ELF-1 (cell line): ENCODE results near the gene NPB.

ENCODE experiments used
- DNase-seq: peaks from one replicate; pipeline ENCODE4 v3.0.0-alpha.2; 2016; ENCODE audit warnings: low read depth, low spot score

The NPB gene

DNA sequence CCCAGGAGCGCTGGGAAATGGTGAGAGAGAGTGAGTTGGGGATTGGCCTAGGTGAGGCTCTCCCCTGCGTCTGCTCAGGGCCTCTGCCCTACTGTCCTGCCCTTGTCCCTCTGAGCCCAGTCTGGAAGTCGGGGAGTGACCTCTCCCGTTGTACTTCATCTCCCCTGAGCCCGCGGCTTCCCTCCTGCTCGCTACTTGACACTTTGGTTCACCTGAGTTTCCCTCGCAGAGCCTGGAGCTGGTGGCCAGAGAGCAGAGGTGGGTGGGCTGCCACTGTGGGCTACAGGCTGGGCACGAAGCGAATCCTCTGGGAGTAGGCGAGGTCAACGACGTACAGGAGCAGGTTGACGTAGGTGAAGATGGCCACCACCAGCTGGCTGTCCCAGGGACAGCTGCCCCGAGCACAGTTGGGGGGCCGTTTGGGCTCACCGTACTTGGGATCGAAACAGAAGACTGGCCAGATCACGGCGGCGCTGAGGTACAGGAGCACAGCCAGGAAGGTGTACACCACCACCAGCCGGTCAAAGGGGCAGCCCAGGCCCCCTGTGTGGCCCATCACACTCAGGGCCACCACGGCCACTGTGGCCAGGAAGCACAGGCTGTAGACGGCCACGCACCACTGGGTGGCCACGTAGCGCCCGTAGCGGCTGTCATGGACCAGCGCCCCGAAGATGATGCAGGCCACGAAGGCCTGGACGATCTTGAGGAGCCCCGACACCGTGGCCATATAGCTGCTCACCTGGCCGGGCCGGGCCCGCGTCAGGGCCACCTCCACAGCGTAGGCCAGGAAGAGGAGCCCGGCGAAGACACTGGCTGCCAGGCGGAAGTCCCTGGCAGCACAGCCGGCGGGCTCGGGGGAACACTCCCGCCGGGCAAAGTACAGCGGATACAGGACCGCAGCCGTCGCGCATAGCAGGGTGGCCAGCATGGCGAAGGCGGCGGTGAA, 38.8 kb downstream of the NPB start:
- no peak for DNase-seq

DNA sequence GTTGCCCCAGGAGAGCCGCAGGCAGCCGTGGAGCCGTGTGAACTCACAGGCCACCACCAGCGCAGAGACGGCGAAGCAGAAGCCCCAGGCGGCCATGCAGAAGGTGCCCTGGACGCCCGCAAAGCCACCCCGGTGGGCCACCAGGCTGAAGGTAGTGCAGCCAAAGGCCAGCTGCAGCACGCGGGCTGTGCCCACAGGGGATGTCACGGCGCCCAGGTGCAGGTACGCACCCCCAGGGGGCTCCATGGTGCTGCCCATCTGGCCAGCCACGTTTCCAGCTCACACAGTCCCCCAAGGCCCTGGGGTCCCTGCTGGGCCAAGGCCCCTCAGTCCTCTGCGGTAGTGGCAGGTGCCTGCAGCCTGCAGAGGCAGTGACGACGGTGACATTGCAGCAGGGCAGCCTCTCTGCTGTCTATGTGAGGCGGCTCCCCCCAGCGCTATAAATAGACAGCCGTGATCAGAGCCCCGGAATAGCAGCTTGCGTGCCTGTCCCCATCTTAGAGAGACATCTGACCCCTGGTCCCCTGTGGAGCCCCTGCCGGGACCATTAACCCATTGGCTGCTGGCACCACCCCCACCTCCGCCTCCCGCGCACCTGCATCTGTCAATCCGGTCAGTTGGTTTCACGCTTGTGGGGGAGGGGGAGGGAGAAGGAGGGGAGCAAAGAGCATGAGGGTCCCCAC, 39.6 kb downstream of the NPB start:
- DNase-seq = no peak

DNA sequence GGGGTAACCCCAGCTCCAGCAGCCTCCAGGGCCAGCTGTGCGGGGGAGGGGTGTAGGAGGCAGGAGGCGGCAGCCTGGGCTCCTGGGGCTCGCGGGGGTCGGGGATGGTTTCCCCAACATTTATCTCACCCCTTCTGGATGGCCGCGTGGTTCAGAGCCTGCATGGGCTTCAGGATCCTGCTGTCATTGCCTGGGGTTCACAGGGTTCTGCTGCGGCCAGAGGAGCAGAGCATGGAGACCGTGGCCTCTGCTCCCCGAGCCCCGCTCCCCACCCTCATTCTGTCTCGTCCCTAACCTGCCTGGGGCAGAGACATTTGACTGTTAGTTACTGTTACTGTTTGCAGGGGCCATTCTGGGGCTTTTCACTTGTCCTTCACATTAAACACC, 40.1 kb downstream of the NPB start:
- DNase-seq = no peak

DNA sequence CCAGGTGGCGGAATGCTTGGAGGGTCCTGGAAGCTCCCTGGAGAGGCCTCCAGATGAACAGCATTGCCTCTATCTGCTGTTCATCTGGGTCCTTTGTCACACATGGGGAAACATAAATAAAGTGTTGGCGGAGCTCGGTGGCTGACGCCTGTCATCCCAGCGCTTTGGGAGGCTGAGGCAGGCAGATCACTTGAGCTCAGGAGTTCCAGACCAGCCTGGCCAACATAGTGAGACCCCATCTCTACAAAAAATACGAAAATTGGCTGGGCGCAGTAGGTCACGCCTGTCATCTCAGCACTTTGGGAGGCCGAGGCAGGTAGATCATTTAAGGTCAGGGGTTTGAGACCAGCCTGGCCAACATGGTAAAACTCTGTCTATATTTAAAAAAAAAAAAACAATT, 42.8 kb downstream of the NPB start:
- DNase-seq = no peak

DNA sequence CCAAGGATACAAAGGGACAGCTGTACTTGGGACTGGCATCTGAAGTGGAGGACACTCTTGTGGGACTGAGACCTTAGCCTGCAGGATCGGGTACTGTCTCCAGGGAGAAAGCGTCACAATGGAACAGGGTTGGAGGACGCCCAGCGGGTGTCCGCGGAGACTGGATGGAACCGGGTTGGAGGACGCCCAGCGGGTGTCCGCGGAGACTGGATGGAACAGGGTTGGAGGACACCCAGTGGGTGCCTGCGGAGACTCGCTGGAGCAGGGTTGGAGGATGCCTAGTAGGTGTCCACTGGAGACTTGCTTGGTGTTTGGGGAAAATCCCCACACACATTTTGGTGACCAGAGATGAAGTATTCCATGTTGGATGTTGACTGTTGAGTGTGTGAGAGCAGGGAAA, 45.2 kb downstream of the NPB start, which contains the start of gene MYADML2:
Gene MYADML2 (minus strand): TSS at position 45 of the 400 bp plus-strand sequence. CDS start 5,492 bp downstream, outside the sequence.
- DNase-seq = no peak

DNA sequence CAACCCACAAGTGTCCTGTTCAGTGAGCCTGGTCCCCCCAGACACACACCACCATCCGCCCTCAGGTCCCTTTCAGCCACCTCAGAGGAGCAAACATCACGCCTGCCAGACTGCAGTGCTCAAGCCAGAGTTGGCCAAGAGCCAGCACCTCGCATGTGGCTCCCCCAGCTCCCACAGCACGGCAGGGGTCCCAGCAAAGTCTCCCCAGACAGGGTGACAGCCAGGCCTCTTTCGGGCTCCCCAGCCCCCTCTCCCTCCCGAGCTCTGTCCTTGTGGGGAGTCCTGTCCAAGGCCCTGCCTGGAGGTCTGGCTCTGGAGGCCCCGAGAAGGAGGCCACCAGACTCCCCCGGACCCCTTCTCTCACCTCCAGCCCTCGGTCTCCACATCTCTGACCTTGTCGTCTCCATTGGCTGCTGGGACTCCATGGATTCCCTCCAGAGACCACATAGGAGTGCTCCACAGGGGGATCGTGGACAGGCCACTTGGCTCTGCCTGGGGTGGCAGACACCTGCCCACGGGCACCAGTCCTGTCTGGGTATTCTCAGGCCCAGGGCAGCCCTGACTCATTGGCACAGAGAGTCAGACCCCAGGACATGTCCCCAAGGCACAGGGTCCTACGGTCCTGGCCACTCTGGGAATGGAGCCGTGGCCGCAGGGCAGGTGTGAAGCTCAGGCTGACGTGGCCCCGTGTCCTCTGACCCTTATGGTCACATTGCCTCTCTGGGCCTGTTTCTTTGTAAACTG, 46.8 kb downstream of the NPB start:
- no peak for DNase-seq

DNA sequence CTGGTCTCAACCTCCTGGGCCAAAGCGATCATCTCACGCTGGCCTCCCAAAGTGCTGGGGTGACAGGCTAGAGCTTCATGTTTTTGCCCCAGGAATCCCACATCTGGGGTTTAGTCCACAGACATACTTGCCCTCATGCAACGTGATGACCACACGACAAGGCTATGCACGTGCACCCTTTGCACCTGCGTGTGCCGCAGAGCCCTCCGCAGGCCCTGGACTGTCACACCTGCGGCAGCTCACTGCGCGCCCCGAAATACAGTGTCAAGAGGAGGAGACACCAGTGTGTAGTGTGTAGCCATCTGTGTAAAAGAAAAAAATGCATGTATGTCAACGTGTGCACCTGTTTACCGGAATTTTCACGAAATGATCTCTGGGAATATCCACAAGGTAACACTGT, 48.5 kb downstream of the NPB start:
- no peak for DNase-seq

DNA sequence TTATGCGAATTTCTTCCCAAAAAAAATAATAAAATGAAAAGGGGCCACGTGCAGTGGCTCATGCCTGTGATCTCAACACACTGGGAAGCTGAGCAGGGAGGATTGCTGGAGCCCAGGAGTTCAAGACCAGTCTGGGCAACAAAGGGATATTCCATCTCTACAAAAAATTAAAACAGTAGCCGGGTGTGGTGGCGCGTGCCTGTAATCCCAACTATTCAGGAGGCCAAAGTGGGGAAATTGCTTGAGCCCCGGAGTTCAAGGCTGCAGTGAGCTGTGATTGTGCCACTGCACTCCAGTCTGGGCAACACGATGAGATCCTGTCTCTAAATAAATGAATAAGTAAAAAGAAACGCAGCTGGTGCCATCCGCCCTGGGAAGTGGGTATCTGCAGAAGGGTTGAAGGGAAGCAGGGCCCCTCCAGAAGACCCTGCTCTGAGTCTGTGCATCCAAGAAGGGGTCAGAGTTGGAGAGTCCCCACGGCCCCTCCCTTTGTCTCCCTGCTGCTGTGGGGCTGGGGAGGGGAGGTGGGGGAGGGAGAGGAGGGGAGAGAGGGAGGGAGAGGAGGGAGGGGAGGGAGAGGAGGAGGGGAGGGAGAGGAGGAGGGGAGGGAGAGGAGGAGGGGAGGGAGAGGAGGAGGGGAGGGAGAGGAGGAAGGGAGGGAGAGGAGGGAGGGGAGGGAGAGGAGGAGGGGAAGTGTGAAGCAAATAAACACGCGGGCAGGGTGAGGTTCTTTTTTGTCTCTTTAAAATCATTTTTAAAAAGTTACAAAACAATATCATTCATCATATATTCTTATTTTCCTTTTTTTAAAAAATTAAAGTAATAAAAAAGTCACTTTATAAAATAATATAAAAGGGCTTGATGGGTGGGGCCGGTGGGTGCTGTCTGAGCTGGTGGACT, 50.0 kb downstream of the NPB start:
- no peak for DNase-seq
